ENCODE results near the gene TUSC1. TPM values are rescaled to one million over a fixed set of nuclear protein-coding genes. Genes with fewer than 3 reads are reported as not detected.
"Not testable (repeated sequence)": the region's sequence is repeated elsewhere in the genome, so short reads cannot be mapped to it uniquely, and the experiment has no call there.

TUSC1 gene
- total and polyA plus RNA-seq, 2 of the 13 experiments (the other 11 are each of a cell fraction or from before 2014, with no cell fraction given), result not detected

GRCh38 chr9:25675858-25676257 is 2.4 kb downstream of the TUSC1 start:
- H3K9ac ChIP-seq (ENCODE audit: insufficient read depth, low read depth, low read length); H3K4me2 ChIP-seq (ENCODE audit: low read depth, low read length); DNase-seq (ENCODE audit: low spot score); H3K9me3 ChIP-seq (ENCODE audit: low read length); BruUV-seq (replicated peaks); CTCF ChIA-PET (ENCODE audit: low intra/inter-chr PET ratio, low total read pairs); H3K27ac ChIP-seq (ENCODE audit: extremely low read length, insufficient read depth, low read length); H3K27me3 ChIP-seq (ENCODE audit: control insufficient read depth in 1 of 2, insufficient read depth in 2 of 2, low read length in 2 of 2); FAIRE-seq; H3K4me1 ChIP-seq (ENCODE audit: insufficient read depth, low read length); H4K20me1 ChIP-seq (ENCODE audit: insufficient read depth, low read length); ATAC-seq; intact Hi-C loops (cut with micrococcal nuclease; ENCODE audit: unreplicated experiment); H2AFZ ChIP-seq (ENCODE audit: low read length); H3K4me3 ChIP-seq (replicated peaks in 1 of 3; ENCODE audit: insufficient read depth in 1 of 3, low read depth in 2 of 3, low read length in 3 of 3); POLR2A ChIA-PET; H3K79me2 ChIP-seq (ENCODE audit: insufficient read depth, low read length); H3K36me3 ChIP-seq (replicated peaks in 1 of 2; ENCODE audit: control insufficient read depth in 1 of 2, insufficient read depth in 2 of 2, low read length in 2 of 2): not testable (repeated sequence)
- WGBS (ENCODE audit: low lambda C conversion rate), result 5% methylated on average over 2 of the region's 2 CpGs
- in situ Hi-C loops (cut with HindIII; ENCODE audit: extremely low pct_ligation_motif_present, low pct_unique_long_range_greater_than_20kb), result loop anchor here (25.0 kb wide), 1 partner anchor 111 kb away; no protein-coding TSS in a partner anchor

GRCh38 chr9:25658571-25658970 is 19.7 kb downstream of the TUSC1 start:
- intact Hi-C loops (cut with micrococcal nuclease; ENCODE audit: unreplicated experiment) (no loop called here), in situ Hi-C loops (cut with HindIII; ENCODE audit: extremely low pct_ligation_motif_present, low pct_unique_long_range_greater_than_20kb) (no loop called here)
- 8% methylated on average over 2 of the region's 2 CpGs for WGBS (ENCODE audit: low lambda C conversion rate)
- no peak overlapping the region for H3K9ac ChIP-seq (ENCODE audit: insufficient read depth, low read depth, low read length)
- no peak overlapping the region for H3K27ac ChIP-seq (ENCODE audit: extremely low read length, insufficient read depth, low read length)
- no peak overlapping the region for H3K4me3 ChIP-seq (replicated peaks in 1 of 3; ENCODE audit: insufficient read depth in 1 of 3, low read depth in 2 of 3, low read length in 3 of 3)
- no peaks in the 10 kb centered on the region for H3K4me1 ChIP-seq (ENCODE audit: insufficient read depth, low read length)
- POLR2A ChIA-PET, result no interaction called here
- no TSS peak for BruUV-seq (replicated peaks)
- CTCF ChIA-PET (ENCODE audit: low intra/inter-chr PET ratio, low total read pairs), result no interaction called here
- H3K36me3 ChIP-seq (replicated peaks in 1 of 2; ENCODE audit: control insufficient read depth in 1 of 2, insufficient read depth in 2 of 2, low read length in 2 of 2), result no peaks in the 10 kb centered on the region
- no peak overlapping the region for H3K4me2 ChIP-seq (ENCODE audit: low read depth, low read length)
- no peaks in the 10 kb centered on the region for H3K27me3 ChIP-seq (ENCODE audit: control insufficient read depth in 1 of 2, insufficient read depth in 2 of 2, low read length in 2 of 2)
- H3K9me3 ChIP-seq (ENCODE audit: low read length), result 0 out of 2 replicates have a peak, but pooled peaks cover 5% of the 10 kb centered on the region
- DNase-seq (ENCODE audit: low spot score) (no peak), FAIRE-seq (no peak), ATAC-seq (no peak)
- no peaks in the 10 kb centered on the region for H4K20me1 ChIP-seq (ENCODE audit: insufficient read depth, low read length)
- H3K79me2 ChIP-seq (ENCODE audit: insufficient read depth, low read length), result no peaks in the 10 kb centered on the region
- H2AFZ ChIP-seq (ENCODE audit: low read length), result no peak overlapping the region
- no peak for TF ChIP-seq PBX3 (CRISPR knock-in tag; IDR thresholded peaks at IDR 0.05; ENCODE audit: borderline replicate concordance)
